IPS DF 6.9 (cell line): ENCODE results near the gene CAMKMT.

Experiments used
- DNase-seq: peaks from one replicate; pipeline ENCODE4 v3.0.0-alpha.2; 2013; ENCODE audit warnings: low read depth, low spot score
- H3K27ac ChIP-seq: one replicate; pipeline ENCODE4 v1.5.1; 2013; ENCODE audit warnings: low read length, control low read depth
- H3K27me3 ChIP-seq: 2 replicates; pipeline ENCODE4 v1.6.1; 2013; ENCODE audit warnings: mild to moderate bottlenecking, low read length; ENCODE audit not compliant: control insufficient read depth, insufficient read depth
- H3K36me3 ChIP-seq: 2 replicates; pipeline ENCODE4 v1.6.1; 2013; ENCODE audit warnings: low read length; ENCODE audit not compliant: control insufficient read depth, insufficient read depth
- H3K4me1 ChIP-seq: 2 replicates; pipeline ENCODE4 v1.6.1; 2013; ENCODE audit warnings: low read length; ENCODE audit not compliant: control insufficient read depth, insufficient read depth
- H3K4me3 ChIP-seq: 2 replicates; pipeline ENCODE4 v1.5.1; 2013; ENCODE audit warnings: mild to moderate bottlenecking, low read length
- H3K9me3 ChIP-seq: 2 replicates; pipeline ENCODE4 v1.6.1; 2013; ENCODE audit warnings: low read length, inconsistent platforms; ENCODE audit not compliant: control insufficient read depth, insufficient read depth
- whole genome bisulfite sequencing: extraction: QIAGEN DNeasy Blood & Tissue Kit; methylation state at CpG from one replicate; pipeline ENCODE4 v1.1.7; 2013; ENCODE audit warnings: mixed read lengths, missing lambda C conversion rate; ENCODE audit not compliant: insufficient read length, insufficient coverage; 5-methylcytosine and 5-hydroxymethylcytosine counted together

The CAMKMT gene

GRCh38 chr2:44562737-44563136 is 201.0 kb downstream of the CAMKMT start:
- DNase-seq = no peak
- Histone ChIP-seq H3K9me3 (no peaks in the 10 kb centered on the region), H3K27me3 (no peaks in the 10 kb centered on the region), H3K27ac (no peak overlapping the region), H3K36me3 (no peaks in the 10 kb centered on the region), H3K4me1 (no peaks in the 10 kb centered on the region), H3K4me3 (no peak overlapping the region)
- no CpG with 5 or more reads among the region's 5 CpGs for WGBS

GRCh38 chr2:44564752-44565151 is 203.0 kb downstream of the CAMKMT start:
- WGBS = no CpG with 5 or more reads among the region's 5 CpGs
- Histone ChIP-seq H3K27ac (no peak overlapping the region), H3K4me3 (no peak overlapping the region), H3K4me1 (peaks cover 2% of the 10 kb centered on the region; the same call in 1 of the 2 replicates), H3K9me3 (no peaks in the 10 kb centered on the region), H3K36me3 (no peaks in the 10 kb centered on the region), H3K27me3 (peaks cover 1% of the 10 kb centered on the region; the same call in 1 of the 2 replicates)
- DNase-seq = no peak

- no peak overlapping the region for H3K27ac ChIP-seq
- peaks cover 2% of the 10 kb centered on the region; the same call in 1 of the 2 replicates for H3K4me1 ChIP-seq
- no peaks in the 10 kb centered on the region for H3K9me3 ChIP-seq
- H3K27me3 ChIP-seq = peaks cover 1% of the 10 kb centered on the region; the same call in 1 of the 2 replicates
- H3K36me3 ChIP-seq = no peaks in the 10 kb centered on the region
- no peak for DNase-seq
- H3K4me3 ChIP-seq = no peak overlapping the region
Observed at GRCh38 chr2:44566059-44566458, 204.3 kb downstream of the CAMKMT start.

GRCh38 chr2:44569491-44569890 is 207.7 kb downstream of the CAMKMT start:
- Histone ChIP-seq H3K4me1 (peaks cover 3% of the 10 kb centered on the region; the same call in 1 of the 2 replicates), H3K4me3 (no peak overlapping the region), H3K27me3 (peaks cover 1% of the 10 kb centered on the region; the same call in 1 of the 2 replicates), H3K27ac (no peak overlapping the region), H3K9me3 (no peaks in the 10 kb centered on the region), H3K36me3 (no peaks in the 10 kb centered on the region)
- no peak for DNase-seq
- WGBS = 100% methylated on average over 1 of the region's 2 CpGs

- Histone ChIP-seq H3K4me1 (peaks cover 3% of the 10 kb centered on the region; the same call in 1 of the 2 replicates), H3K4me3 (no peak overlapping the region), H3K36me3 (no peaks in the 10 kb centered on the region), H3K27me3 (peaks cover 1% of the 10 kb centered on the region; the same call in 1 of the 2 replicates), H3K9me3 (no peaks in the 10 kb centered on the region), H3K27ac (no peak overlapping the region)
- WGBS = no CpG with 5 or more reads among the region's 2 CpGs
- DNase-seq = no peak
Observed at GRCh38 chr2:44570271-44570670, 208.5 kb downstream of the CAMKMT start.

GRCh38 chr2:44570777-44571176 is 209.0 kb downstream of the CAMKMT start:
- no peak for DNase-seq
- H3K36me3 ChIP-seq = no peaks in the 10 kb centered on the region
- 100% methylated on average over 1 of the region's 4 CpGs for WGBS
- no peak overlapping the region for H3K27ac ChIP-seq
- H3K4me3 ChIP-seq = no peak overlapping the region
- H3K27me3 ChIP-seq = peaks cover 1% of the 10 kb centered on the region; the same call in 1 of the 2 replicates
- H3K9me3 ChIP-seq = no peaks in the 10 kb centered on the region
- H3K4me1 ChIP-seq = peaks cover 3% of the 10 kb centered on the region; the same call in 1 of the 2 replicates

- H3K27ac ChIP-seq = no peak overlapping the region
- no peak overlapping the region for H3K4me3 ChIP-seq
- H3K4me1 ChIP-seq = peaks cover 3% of the 10 kb centered on the region; the same call in 1 of the 2 replicates
- WGBS = no CpG with 5 or more reads among the region's 8 CpGs
- H3K9me3 ChIP-seq = no peaks in the 10 kb centered on the region
- no peak for DNase-seq
- peaks cover 1% of the 10 kb centered on the region; the same call in 1 of the 2 replicates for H3K27me3 ChIP-seq
- H3K36me3 ChIP-seq = no peaks in the 10 kb centered on the region
Observed at GRCh38 chr2:44572196-44572900, 210.6 kb downstream of the CAMKMT start.

- H3K9me3 ChIP-seq = no peaks in the 10 kb centered on the region
- no peaks in the 10 kb centered on the region for H3K36me3 ChIP-seq
- H3K4me1 ChIP-seq = peaks cover 1% of the 10 kb centered on the region; the same call in 1 of the 2 replicates
- H3K4me3 ChIP-seq = no peak overlapping the region
- 100% methylated on average over 1 of the region's 5 CpGs for WGBS
- H3K27me3 ChIP-seq = no peaks in the 10 kb centered on the region
- H3K27ac ChIP-seq = no peak overlapping the region
- no peak for DNase-seq
Observed at GRCh38 chr2:44573996-44574395, 212.2 kb downstream of the CAMKMT start.

GRCh38 chr2:44578471-44579093 is 216.8 kb downstream of the CAMKMT start:
- no peaks in the 10 kb centered on the region for H3K27me3 ChIP-seq
- no peaks in the 10 kb centered on the region; the same call in 1 of the 2 replicates for H3K4me1 ChIP-seq
- no peak for DNase-seq
- H3K27ac ChIP-seq = no peak overlapping the region
- no peaks in the 10 kb centered on the region for H3K9me3 ChIP-seq
- WGBS = 100% methylated on average over 1 of the region's 2 CpGs
- no peaks in the 10 kb centered on the region for H3K36me3 ChIP-seq
- H3K4me3 ChIP-seq = no peak overlapping the region

- DNase-seq = no peak
- H3K36me3 ChIP-seq = no peaks in the 10 kb centered on the region
- no peak overlapping the region for H3K4me3 ChIP-seq
- H3K27ac ChIP-seq = no peak overlapping the region
- WGBS = no CpG with 5 or more reads among the region's 6 CpGs
- no peaks in the 10 kb centered on the region; the same call in 1 of the 2 replicates for H3K4me1 ChIP-seq
- no peaks in the 10 kb centered on the region for H3K9me3 ChIP-seq
- H3K27me3 ChIP-seq = no peaks in the 10 kb centered on the region
Observed at GRCh38 chr2:44579115-44579836, 217.5 kb downstream of the CAMKMT start.
